HG03521 (cell line): ENCODE results near the gene PTPRN2.
"Not testable (repeated sequence)": the region's sequence is repeated elsewhere in the genome, so short reads cannot be mapped to it uniquely, and the experiment has no call there.

Source experiments
- ATAC-seq: cut with Tn5 transposase; IDR thresholded peaks from one replicate; pipeline ENCODE4 v1.9.1; 2021; ENCODE audit warnings: mild to moderate bottlenecking, moderate library complexity; ENCODE audit not compliant: unreplicated experiment

Gene PTPRN2

DNA sequence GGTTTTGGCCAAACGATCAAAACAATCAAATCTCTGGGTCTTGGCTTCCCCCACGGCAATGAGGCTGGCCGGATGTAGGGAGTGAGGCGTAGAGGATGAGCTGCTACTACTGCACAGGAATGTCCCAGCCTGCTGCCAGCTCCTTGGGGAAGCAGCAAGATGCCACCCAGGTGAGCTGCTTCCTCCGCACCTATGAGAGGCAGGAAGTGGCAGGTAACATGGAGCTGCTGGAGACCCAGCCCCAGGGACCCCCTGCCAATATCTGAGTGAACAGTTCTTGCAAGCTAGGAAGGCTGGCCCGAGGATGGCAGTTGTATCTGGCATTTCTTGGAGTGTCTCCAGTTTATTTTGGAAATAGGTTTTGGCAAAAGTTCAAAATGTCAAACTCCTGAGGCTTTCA lies 837.3 kb downstream of the PTPRN2 start:
- no peak for ATAC-seq

DNA sequence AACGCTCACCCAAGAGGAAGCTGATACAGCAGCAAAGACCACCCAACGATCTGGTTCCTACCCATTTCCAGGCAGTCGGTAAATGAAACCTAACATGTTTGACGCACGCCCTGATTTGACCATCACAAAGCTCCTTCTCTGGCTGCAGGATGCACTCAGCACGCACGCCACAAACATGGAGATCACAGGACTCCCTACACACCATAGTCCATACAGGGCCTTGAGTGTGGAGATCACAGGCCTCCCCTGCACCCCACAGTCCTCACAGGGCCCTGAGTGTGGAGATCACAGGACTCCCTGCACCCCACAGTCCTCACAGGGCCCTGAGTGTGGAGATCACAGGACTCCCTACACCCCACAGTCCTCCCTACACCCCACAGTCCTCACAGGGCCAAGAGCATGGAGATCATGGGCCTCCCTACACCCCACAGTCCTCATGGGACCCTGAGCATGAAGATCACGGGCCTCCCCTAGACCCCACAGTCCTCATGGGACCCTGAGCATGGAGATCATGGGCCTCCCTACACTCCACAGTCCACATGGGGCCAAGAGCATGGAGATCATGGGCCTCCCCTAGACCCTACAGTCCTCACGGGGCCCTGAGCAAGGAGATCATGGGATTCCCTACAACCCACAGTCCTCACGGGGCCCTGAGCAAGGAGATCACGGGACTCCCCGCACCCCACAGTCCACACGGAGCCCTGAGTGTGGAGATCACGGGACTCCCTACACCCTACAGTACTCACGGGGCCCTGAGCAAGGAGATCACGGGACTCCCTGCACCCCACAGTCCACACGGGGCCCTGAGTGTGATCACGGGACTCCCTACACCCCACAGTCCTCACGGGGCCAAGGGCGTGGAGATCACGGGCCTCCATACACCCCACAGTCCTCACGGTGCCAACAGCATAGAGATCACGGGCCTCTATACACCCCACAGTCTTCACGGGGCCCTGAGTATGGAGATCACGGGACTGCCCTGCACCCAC lies 841.6 kb downstream of the PTPRN2 start:
- ATAC-seq: no peak

DNA sequence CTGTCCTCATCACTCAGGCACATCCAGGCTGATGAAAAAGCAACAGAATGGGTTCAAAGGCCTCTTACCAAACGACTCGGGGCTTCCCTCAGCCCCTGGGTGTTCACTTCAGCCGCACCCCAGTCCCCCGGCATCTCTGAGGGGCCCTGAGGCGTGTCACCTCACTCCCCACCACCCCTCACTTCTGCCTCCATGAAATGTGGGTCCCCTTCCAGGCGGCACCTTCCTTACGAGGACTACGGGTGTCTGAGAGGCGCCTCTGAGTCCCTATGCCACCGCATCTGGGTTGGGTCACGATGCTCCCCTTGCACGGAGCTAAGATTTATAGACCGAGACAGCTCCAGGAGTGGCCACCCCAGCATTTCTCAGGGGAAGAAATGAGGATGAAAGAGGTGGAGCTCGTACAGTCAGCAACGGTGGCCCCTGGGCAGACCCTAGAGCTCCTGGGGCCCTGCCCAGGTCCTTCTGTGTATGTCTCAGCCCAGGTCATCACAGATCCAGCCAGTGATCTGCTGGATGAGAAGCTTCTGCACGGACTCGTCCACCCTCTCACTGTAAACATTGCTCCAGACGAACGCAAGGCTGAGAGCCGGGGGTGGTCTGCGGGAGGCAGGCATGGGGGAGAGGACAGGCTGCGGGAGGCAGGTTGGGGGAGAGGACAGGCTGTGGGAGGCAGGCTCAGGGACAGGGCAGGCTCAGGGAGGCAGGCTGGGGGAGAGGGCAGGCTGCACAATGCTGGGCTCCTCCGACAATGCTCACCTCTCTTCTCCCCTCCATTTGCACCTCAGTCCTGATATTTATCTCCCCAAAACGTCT lies 842.6 kb downstream of the PTPRN2 start:
- no peak for ATAC-seq

DNA sequence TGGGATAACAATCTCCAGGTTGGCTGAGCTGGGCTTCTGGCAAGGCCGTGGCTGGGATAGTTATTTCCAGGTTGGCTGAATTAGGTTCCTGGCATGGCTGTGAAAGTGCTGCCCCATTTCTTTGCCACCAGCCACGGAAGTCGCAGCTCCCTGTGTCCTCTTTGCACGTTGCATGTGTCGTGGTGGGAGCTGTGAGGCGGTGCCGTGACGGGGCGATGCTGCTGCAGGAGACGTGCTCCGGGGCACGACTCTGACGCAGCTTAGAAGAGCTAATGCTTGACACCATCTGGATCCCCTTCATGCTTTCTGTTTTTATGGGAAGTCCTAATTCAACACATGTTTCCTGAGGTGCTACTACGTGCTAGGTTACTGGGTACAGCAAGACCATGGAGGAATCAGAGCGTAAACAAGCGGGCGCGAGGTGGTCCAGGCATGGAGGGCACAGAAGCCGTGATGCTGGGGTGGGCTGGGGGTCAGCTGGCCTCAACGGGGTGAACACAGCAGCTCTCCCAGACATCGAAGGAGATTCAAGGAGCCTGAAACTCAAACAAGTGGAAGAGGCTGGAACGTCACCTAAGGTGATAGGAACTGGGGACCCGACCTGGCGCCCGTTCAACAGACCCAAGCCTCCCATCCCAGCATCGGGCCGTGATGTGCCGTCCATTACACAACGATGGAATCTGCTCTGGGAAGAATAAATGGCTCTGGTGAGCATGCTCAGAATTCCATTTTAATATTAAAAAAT lies 843.7 kb downstream of the PTPRN2 start:
- no peak for ATAC-seq

DNA sequence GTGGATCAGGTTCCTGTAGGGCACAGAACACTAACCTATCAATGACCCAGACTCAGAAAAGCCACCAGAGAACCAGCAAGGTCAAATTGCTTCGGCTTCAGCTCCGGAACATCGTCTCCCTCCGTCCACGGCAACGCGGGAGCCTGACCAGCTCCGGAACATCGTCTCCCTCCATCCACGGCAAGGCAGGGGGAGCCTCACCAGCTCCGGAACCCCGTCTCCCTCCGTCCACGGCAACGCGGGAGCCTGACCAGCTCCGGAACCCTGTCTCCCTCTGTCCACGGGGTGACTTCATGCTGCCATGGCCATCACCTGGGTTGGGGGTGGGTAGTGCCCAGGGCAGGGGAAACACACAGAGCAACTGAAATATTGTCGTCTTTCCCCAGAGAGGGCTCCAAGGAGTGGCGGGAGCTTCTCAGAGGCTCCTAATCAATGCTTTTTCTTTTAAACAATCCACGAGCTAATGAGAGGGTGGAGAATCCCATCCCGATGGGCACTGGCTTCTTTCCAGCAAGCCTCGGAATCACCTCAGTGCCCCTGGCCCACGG lies 847.3 kb downstream of the PTPRN2 start:
- no peak for ATAC-seq

DNA sequence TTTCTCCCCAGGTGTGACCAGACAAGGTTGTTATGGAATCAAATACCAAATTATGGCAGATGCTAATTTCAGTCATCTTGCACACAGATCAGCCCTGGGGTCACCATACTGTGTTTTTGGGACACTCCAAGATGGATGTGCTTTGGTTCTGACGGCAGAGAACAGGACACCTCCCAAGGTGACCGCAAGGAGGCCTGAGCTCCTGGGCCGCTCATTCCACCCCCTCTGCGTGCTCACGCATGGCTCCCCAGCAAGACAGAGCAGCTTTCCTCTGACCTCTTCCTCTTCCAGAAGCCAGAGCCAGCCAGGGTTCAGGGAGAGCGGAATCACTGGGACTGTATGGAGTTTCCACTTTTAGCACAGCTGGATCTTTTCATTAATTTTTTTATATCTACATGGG lies 848.0 kb downstream of the PTPRN2 start:
- ATAC-seq: no peak

DNA sequence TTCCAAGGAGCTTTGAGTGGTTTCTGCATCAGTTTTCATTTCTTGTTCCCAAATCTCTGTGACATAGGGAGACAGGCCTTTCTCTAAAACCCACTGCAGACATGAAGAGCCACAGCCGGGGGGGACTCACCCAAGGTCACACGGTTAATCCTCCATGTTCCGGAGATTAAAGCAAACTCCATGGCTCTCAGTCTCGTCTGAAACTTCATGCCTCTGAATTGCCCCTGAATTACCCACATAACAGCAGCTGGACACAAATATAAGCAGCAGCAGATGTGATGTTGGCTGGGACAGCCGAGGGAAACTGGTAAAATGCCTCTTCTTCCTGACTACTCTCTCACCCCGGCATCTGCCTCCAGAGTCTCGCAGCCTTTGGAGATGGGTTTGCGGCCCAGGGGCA lies 848.6 kb downstream of the PTPRN2 start:
- no peak for ATAC-seq

DNA sequence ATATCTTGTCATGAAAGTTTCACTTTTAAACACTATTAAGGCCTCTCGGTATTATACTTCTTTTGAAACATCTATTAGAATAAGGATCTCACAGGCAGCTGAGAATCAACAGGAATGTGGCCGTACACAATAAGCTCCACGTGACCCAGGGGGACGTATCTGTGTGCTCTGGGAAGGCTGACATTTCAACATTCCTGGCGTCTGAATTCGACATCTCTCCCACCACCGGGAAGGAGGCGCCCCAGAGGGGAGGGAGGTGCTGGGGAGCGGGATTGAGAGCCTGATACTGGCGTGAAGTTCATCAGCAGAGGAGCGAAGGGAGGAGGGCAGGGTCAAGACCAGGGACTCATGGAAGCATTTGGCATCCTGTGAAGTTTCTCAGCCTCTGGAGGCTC lies 849.6 kb downstream of the PTPRN2 start:
- ATAC-seq: no peak

DNA sequence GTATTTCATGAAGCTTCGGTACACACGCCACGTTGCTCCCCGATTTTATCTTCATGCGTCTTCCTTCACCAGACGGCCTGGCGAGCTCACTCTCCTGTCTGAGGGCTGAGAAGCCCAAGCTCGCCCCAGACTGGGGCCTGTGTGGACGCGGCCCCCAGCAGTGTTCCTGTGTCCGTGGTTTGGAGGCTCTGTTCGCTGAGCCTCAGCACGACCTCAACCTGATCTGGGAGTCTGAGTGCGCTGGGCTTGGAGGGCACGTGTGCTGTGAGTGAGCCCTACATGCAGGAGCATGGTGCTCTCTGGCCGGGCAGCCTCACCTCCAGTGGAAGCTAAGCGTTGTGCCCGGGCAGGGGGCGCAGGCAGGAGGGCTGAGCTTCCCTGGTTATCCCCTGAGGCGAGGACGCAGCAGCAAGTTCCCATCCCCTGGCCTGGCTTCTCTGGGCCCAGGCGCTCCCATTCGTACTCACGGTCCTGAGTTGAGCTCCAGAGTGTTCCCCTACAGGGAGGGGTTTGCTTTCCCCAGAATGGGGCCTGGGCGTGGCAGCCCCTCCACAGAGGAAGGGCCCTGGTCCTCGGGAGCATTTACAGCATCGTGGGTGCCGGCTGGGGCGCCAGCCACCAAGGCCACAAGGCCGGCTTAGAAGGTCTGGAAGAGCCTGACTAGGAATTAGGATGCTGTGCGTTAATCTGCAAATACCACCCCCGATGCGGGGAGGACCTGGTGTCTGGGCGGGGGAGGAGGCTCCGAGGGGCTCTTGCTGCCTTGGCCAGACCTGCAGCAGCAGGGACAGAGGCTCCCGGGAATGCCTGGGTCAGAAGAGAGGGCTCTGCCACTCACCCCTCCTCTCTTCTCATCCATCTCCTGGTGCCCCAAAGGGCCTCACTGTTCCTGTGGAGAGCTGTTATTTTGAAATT lies 850.2 kb downstream of the PTPRN2 start:
- ATAC-seq: no peak

DNA sequence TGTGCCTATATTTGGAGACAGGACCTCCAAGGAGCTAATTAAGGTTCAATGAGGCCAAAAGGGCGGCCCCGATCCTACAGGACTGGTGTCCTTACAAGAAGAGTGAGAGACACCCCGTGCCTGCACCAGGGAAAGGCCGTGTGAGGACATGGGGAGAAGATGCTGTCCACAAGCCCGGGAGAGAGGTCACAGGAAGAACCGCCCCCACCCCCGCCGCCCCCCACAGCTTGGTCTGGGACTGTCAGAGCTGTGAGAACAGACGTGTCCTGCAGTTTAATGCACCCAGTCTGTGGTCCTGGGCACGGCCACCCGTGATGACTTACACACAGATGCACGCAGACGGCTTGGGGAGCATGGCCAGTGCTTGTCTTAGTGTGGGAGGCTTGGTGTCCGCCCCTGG lies 851.3 kb downstream of the PTPRN2 start:
- no peak for ATAC-seq

DNA sequence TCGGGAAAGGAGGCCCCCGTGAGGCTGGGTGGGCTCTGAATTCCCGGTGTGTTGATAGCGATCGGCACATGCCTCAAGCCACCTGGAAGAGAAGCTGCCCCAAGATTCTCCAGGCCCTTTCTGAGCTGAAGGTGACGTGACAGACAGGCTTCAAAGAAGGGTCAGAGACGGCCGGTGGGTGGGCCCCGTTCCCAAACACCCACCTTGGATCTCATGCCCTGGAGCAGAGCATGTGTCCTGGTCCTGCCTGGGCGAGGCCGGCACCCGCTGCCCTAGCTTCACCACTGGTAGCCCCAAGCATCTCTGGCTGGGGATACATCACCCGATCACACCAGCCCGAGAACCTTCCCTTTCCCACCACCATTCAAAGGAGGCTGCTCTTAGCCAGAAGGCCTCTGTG lies 851.8 kb downstream of the PTPRN2 start:
- no peak for ATAC-seq

DNA sequence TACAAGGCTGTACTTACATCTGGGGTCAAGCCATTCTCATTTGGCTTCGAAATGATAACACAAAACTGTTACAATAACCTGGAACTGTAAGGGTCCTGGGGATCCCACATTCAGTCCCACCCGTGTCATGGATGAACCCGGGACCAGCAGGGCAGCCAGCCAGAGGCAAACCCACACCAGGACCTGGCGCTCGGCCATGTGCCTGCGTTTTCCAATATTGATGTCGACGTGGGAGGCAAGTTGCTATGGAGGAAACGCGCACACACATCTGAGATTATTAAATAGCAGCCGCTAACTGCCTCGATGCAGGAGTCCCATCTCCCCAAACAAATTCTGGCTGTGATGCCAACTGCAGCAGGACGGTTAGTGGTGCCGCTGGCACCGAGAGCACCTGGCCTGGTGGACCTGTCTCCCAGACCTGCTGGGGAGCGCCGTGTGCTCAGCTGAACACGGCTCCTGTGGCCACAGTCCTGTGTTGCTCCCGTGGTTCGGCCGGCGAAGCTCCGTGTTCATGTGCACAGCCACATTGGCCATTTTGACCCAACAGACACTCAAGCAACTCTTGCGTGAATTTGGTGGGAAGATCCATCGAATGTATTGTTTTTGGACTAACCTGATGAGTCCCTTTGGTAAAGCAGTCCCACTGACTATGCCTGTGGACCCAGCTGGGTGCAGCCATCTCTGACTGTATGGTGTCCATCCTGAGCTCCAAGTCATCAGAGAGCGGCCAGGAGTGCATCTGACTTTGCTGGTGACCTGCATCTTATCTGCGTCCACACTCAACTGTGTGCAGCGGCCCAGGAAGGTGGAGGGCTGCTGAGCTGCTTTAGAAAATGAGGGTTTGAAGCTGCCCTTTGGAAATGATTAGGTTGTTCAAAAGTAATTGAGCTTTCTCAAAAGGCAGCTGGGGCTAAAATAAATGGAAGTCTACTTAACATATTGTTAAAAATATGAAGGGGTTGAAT lies 852.7 kb downstream of the PTPRN2 start:
- no peak for ATAC-seq

DNA sequence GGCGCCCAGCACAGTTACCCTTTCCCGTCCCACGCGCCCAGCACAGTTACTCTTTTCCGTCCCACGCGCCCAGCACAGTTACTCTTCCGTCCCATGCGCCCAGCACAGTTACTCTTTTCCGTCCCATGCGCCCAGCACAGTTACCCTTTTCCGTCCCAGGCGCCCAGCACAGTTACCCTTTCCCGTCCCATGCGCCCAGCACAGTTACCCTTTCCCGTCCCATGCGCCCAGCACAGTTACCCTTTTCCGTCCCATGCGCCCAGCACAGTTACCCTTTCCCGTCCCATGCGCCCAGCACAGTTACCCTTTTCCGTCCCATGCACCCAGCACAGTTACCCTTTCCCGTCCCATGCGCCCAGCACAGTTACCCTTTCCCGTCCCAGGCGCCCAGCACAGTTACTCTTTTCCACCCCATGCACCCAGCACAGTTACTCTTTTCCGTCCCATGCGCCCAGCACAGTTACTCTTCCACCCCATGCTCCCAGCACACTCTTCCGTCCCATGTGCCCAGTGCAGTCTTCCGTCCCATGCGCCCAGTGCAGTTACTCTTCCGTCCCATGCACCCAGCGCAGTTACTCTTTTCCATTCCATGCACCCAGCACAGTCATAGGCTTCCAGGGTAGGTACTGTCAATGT lies 853.7 kb downstream of the PTPRN2 start:
- not testable (repeated sequence) for ATAC-seq

DNA sequence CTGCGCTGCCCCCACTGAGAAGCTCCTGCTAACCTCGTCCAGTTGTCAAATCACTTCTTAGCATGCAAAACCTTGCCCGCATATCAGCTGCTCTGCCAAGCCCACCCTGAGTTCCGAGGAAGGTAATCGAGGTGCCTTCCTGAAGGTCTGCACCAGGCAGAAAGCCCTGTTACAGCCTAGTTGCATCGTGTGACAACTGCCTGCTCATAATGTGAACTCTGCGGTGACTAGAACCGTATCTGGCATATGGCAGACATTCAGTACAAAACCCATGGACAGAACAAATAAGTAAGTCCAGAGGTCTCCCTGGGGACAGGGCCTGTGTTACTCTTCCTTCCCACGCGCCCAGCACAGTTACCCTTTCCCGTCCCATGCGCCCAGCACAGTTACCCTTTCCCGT lies 856.5 kb downstream of the PTPRN2 start:
- no peak for ATAC-seq

DNA sequence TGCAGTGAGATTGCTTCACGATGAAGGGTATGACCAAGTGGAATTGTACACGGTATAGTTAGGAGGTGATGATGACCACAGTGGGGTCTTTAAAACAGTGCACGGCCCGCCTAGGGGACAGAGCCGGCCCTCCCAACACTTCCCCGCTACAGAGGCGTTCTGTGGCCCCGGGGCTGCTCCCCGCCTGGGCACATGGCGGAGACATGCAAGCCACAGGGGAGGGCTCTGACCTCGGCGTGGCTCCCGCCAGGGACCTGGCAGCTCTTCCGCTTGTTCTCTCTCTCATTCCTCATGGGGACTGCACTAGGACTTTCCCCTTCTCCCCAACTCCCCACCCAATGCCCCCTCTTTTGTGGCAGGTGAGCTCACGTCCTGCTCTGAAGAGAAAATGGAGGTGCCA lies 857.0 kb downstream of the PTPRN2 start:
- ATAC-seq: no peak

DNA sequence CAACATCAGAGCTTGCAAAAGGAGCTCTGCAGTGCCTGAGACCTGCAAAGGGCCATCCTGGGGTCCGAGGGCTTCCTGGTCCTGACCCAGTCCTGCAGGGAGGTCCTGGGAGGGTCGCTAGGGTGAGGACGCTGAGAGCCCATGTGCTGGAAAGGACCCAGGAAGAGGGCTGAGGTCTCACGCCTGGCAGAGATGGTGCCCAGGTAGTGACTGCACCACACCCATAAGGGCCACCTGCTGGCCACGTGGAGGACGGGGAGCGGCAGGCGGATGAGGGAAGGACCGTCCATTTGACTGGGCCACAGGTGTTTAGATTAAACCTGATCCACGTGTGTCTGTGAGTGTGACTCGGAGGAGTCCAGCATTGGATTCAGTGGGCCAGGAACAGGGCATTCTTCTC lies 858.1 kb downstream of the PTPRN2 start:
- ATAC-seq: no peak

DNA sequence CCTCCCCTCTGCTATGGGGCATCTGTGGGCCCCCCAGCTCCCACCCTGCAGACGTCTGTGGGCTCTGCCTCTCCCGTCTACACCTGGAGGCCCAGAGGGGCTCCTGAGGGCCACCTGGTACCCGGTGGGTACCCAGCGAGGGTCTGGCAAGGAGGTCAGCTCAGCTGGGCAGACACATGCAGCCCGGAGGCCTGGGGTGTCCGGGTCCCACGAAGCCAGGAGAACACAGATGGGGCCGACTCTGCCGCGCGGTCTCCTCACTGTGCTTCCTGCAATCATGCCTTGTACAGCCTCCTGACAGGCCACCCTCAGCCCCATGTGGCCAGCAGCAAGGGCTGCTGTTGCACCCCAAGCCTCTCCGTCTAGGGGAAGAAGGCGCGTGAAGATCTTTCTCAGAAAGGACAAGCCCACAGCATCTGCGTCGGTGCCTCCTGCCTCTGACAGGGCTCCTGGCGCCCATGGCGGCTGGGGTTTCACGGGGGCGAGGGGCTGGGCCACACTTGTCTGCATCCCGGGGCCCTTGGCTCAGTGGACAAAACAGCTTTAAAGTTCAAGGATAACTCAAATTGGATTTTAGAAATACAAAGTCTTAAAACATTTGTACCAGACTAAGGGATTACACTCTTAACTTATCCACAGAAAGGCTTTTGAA lies 859.5 kb downstream of the PTPRN2 start:
- ATAC-seq: no peak

DNA sequence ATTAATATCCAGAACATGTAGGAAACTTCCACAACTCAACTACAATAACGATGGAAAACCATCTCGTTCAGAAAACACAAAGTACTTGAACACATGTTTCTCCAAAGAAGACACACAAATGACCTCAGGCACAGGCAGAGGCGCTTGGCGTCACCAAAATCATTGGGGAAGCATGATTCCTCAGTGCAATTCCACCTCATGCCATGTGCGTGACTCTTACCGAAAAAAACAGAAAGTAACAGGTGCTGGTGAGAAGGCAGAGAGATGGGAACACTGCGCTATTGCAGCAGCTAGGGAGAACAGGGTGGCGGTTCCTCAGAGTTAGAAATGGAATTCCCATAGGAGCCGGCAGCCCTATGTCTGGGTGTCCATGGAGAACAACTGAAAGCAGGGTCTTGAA lies 860.9 kb downstream of the PTPRN2 start:
- ATAC-seq: no peak
